DOHH2 (cell line): ENCODE measurements around the gene ATP11A.

Experiments used
- H3F3A ChIP-seq: fragments of 200-600 bp; sonication (generic), shearing (Covaris generic); 2 replicates; pipeline ENCODE4 v1.6.0; 2016; ENCODE audit warnings: antibody characterized with exemption, mild to moderate bottlenecking; ENCODE audit not compliant: control insufficient read depth, insufficient read depth
- H3K27ac ChIP-seq: fragments of 200-600 bp; sonication (generic); 2 replicates; pipeline ENCODE4 v1.5.1; 2014; ENCODE audit warnings: low read depth, mild to moderate bottlenecking, low read length, moderate library complexity
- H3K27me3 ChIP-seq: fragments of 200-600 bp; sonication (generic); 2 replicates; pipeline ENCODE4 v1.6.1; 2014; ENCODE audit warnings: mild to moderate bottlenecking, low read length, mixed read lengths; ENCODE audit not compliant: control insufficient read depth
- H3K36me3 ChIP-seq: fragments of 200-600 bp; sonication (generic); 2 replicates; pipeline ENCODE4 v1.6.1; 2014; ENCODE audit warnings: mild to moderate bottlenecking, low read length, moderate library complexity, mixed read lengths; ENCODE audit not compliant: control insufficient read depth
- H3K4me1 ChIP-seq: fragments of 200-600 bp; sonication (generic); 2 replicates; pipeline ENCODE4 v1.6.1; 2014; ENCODE audit warnings: mild to moderate bottlenecking, low read length, mixed read lengths; ENCODE audit not compliant: control insufficient read depth
- H3K4me2 ChIP-seq: fragments of 200-600 bp; sonication (generic); 2 replicates; pipeline ENCODE4 v1.6.0; 2014; ENCODE audit warnings: mild to moderate bottlenecking, low read length, moderate library complexity
- H3K4me3 ChIP-seq: fragments of 200-600 bp; sonication (generic); 2 replicates; pipeline ENCODE4 v1.5.1; 2014; ENCODE audit warnings: mild to moderate bottlenecking, low read length, mixed read lengths
- H3K79me2 ChIP-seq: fragments of 200-600 bp; sonication (generic); 2 replicates; pipeline ENCODE4 v1.6.1; 2014; ENCODE audit warnings: mild to moderate bottlenecking, low read length, mixed read lengths; ENCODE audit not compliant: control insufficient read depth
- H3K9me2 ChIP-seq: fragments of 200-600 bp; sonication (generic); replicated peaks from 2 replicates; pipeline ENCODE4 v1.6.1; 2014; ENCODE audit warnings: mild to moderate bottlenecking, low read length, mixed read lengths; ENCODE audit not compliant: control insufficient read depth
- H3K9me3 ChIP-seq: fragments of 200-600 bp; sonication (generic); 2 replicates; pipeline ENCODE4 v1.6.1; 2014; ENCODE audit warnings: antibody characterized with exemption, low read length, mixed read lengths; ENCODE audit not compliant: control insufficient read depth, insufficient read depth
- H4K20me1 ChIP-seq: fragments of 200-600 bp; sonication (generic); 2 replicates; pipeline ENCODE4 v1.6.0; 2014; ENCODE audit warnings: low read depth, mild to moderate bottlenecking, antibody characterized with exemption, low read length, moderate library complexity; ENCODE audit not compliant: control insufficient read depth, insufficient read depth
- EZH2phosphoT487 ChIP-seq: fragments of 200-600 bp; sonication (generic); IDR thresholded peaks from 2 replicates; pipeline ENCODE4 v1.6.1; 2017; ENCODE audit warnings: borderline replicate concordance, mild to moderate bottlenecking, antibody characterized with exemption, low read length, moderate library complexity, mixed read lengths
- TF ChIP-seq, protein P1 (sequence below): fragments of 200-600 bp; sonication (generic); IDR thresholded peaks from one replicate; pipeline ENCODE4 v1.5.1; 2014; ENCODE audit warnings: antibody characterized with exemption, mild to moderate bottlenecking, low read depth, low read length; ENCODE audit not compliant: poor library complexity, severe bottlenecking

Gene ATP11A

GRCh38 chr13:112833551-112834257, 143.9 kb downstream of the ATP11A start:
- no peak overlapping the region for H3K27ac ChIP-seq
- no peak overlapping the region for H3K4me2 ChIP-seq
- H3K9me2 ChIP-seq, result no peaks in the 10 kb centered on the region
- H3K27me3 ChIP-seq, result no peaks in the 10 kb centered on the region
- H3K36me3 ChIP-seq, result peaks cover 21% of the 10 kb centered on the region; the same call in 1 of the 2 replicates
- no peak overlapping the region for H3K4me3 ChIP-seq
- H3F3A ChIP-seq, result no peaks in the 10 kb centered on the region
- H3K9me3 ChIP-seq, result no peaks in the 10 kb centered on the region
- no peaks in the 10 kb centered on the region for H3K79me2 ChIP-seq
- no peaks in the 10 kb centered on the region for H3K4me1 ChIP-seq
- H4K20me1 ChIP-seq, result no peaks in the 10 kb centered on the region
- TF ChIP-seq, protein P1, sequence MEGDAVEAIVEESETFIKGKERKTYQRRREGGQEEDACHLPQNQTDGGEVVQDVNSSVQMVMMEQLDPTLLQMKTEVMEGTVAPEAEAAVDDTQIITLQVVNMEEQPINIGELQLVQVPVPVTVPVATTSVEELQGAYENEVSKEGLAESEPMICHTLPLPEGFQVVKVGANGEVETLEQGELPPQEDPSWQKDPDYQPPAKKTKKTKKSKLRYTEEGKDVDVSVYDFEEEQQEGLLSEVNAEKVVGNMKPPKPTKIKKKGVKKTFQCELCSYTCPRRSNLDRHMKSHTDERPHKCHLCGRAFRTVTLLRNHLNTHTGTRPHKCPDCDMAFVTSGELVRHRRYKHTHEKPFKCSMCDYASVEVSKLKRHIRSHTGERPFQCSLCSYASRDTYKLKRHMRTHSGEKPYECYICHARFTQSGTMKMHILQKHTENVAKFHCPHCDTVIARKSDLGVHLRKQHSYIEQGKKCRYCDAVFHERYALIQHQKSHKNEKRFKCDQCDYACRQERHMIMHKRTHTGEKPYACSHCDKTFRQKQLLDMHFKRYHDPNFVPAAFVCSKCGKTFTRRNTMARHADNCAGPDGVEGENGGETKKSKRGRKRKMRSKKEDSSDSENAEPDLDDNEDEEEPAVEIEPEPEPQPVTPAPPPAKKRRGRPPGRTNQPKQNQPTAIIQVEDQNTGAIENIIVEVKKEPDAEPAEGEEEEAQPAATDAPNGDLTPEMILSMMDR, result no peak
- no peak for TF ChIP-seq EZH2phosphoT487

DNA sequence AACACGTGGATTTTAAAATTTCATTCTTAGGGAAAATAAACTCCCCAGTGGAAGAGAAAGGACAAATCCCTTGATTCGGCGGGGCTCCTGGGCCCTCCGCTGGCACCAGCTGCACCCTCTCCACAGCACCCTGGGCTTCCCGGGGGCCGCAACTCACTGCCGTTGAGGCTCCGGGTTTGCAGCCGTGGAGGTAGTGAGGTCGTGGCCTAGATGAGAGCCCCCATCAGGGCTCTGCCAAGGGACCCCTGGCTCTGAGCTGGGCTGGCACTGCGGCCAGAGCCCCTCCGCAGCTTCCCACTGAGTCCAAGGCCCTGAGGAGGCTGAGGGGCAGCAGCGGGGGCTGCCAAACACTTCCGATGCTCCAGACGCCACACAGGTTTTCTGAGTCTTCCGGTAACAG, 145.5 kb downstream of the ATP11A start:
- Histone ChIP-seq H3F3A (no peaks in the 10 kb centered on the region), H3K36me3 (peaks cover 18% of the 10 kb centered on the region; the same call in 1 of the 2 replicates), H3K4me1 (no peaks in the 10 kb centered on the region), H3K4me3 (no peak overlapping the region), H3K4me2 (no peak overlapping the region), H3K27ac (no peak overlapping the region), H3K79me2 (no peaks in the 10 kb centered on the region), H3K27me3 (no peaks in the 10 kb centered on the region), H3K9me3 (no peaks in the 10 kb centered on the region), H3K9me2 (no peaks in the 10 kb centered on the region), H4K20me1 (no peaks in the 10 kb centered on the region)
- TF ChIP-seq EZH2phosphoT487, result no peak
- TF ChIP-seq, protein P1, result no peak

- no peaks in the 10 kb centered on the region for H3K9me2 ChIP-seq
- H3K36me3 ChIP-seq, result peaks cover 18% of the 10 kb centered on the region; the same call in 1 of the 2 replicates
- no peaks in the 10 kb centered on the region for H3F3A ChIP-seq
- no peak overlapping the region for H3K27ac ChIP-seq
- no peaks in the 10 kb centered on the region for H3K4me1 ChIP-seq
- H3K9me3 ChIP-seq, result no peaks in the 10 kb centered on the region
- TF ChIP-seq, protein P1, result no peak
- no peak for TF ChIP-seq EZH2phosphoT487
- H3K27me3 ChIP-seq, result no peaks in the 10 kb centered on the region
- no peak overlapping the region for H3K4me2 ChIP-seq
- H4K20me1 ChIP-seq, result no peaks in the 10 kb centered on the region
- H3K79me2 ChIP-seq, result no peaks in the 10 kb centered on the region
- no peak overlapping the region for H3K4me3 ChIP-seq
These were observed 146.0 kb downstream of the ATP11A start for GRCh38 chr13:112835796-112836195.
